ENCODE results near the gene TEX28. TPM values are rescaled to one million over a fixed set of nuclear protein-coding genes. Genes with fewer than 3 reads are reported as not detected.
"Not testable (repeated sequence)": the region's sequence is repeated elsewhere in the genome, so short reads cannot be mapped to it uniquely, and the experiment has no call there.

The TEX28 gene
- total RNA-seq, 1 donor from 2014 or later, result not detected

GRCh38 chrX:154305541-154306205 is 10.7 kb upstream of the TEX28 start:
- H3K27me3 ChIP-seq, result no peaks in the 10 kb centered on the region
- no peak overlapping the region for H3K9ac ChIP-seq
- peaks cover 8% of the 10 kb centered on the region for H3K27me3 Mint-ChIP-seq (ENCODE audit: insufficient read depth, low read depth)
- H3K27ac ChIP-seq, result no peak overlapping the region
- H3F3A ChIP-seq (ENCODE audit: low read depth), result no peaks in the 10 kb centered on the region
- H3K4me1 ChIP-seq, result peaks cover 18% of the 10 kb centered on the region
- TF ChIP-seq EZH2 (IDR thresholded peaks at IDR 0.05) (no peak), EZH2phosphoT487 (IDR thresholded peaks at IDR 0.05) (no peak)
- TF ChIP-seq, protein P1, sequence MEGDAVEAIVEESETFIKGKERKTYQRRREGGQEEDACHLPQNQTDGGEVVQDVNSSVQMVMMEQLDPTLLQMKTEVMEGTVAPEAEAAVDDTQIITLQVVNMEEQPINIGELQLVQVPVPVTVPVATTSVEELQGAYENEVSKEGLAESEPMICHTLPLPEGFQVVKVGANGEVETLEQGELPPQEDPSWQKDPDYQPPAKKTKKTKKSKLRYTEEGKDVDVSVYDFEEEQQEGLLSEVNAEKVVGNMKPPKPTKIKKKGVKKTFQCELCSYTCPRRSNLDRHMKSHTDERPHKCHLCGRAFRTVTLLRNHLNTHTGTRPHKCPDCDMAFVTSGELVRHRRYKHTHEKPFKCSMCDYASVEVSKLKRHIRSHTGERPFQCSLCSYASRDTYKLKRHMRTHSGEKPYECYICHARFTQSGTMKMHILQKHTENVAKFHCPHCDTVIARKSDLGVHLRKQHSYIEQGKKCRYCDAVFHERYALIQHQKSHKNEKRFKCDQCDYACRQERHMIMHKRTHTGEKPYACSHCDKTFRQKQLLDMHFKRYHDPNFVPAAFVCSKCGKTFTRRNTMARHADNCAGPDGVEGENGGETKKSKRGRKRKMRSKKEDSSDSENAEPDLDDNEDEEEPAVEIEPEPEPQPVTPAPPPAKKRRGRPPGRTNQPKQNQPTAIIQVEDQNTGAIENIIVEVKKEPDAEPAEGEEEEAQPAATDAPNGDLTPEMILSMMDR (IDR thresholded peaks at IDR 0.05), result no peak
- no peak overlapping the region for H3K4me3 ChIP-seq
- H3K4me3 Mint-ChIP-seq, result no peak overlapping the region
- no peaks in the 10 kb centered on the region for H3K79me2 ChIP-seq (ENCODE audit: low read depth)
- H3K9me3 ChIP-seq (ENCODE audit: low read depth), result peaks cover under 1% of the 10 kb centered on the region
- H3K4me2 ChIP-seq, result no peak overlapping the region
- no peaks in the 10 kb centered on the region for H3K36me3 Mint-ChIP-seq
- H3K27ac Mint-ChIP-seq, result peak overlapping the region; percentile 95
- peaks cover 21% of the 10 kb centered on the region for H3K9me3 Mint-ChIP-seq
- no peak overlapping the region for H2AFZ ChIP-seq (replicated peaks)
- no peaks in the 10 kb centered on the region for H3K36me3 ChIP-seq
- no peaks in the 10 kb centered on the region for H4K20me1 ChIP-seq (ENCODE audit: low read depth)
- peaks cover 27% of the 10 kb centered on the region for H3K4me1 Mint-ChIP-seq
- DNase-seq (ENCODE audit: low spot score), result no peak

DNA sequence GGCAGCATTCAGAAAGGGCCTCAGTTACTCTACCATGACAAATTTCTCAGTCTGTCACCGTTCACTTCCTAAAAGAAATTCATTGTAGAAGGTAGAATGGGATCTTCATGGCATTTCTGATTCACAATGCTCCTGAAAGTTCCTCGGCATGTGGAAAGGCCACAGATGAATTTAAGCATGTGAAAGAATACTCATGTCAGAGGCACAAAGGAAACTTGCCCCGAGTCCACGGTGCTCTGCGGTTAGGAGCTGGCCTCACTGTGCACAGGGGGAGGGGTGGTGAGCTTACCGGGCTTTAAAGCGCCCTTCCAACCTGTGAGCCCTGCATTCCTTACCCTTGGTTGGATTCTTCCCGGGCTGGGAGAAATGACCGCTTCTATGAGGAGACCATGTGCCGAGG is 9.9 kb upstream of the TEX28 start:
- no peak overlapping the region for H3K27ac ChIP-seq
- no peak overlapping the region for H3K4me2 ChIP-seq
- H3K36me3 ChIP-seq, result no peaks in the 10 kb centered on the region
- Mint-ChIP-seq H3K36me3 (no peaks in the 10 kb centered on the region), H3K9me3 (peaks cover 25% of the 10 kb centered on the region), H3K27ac (peak overlapping the region; percentile 82), H3K27me3 (ENCODE audit: insufficient read depth, low read depth) (peaks cover 9% of the 10 kb centered on the region), H3K4me1 (peaks cover 27% of the 10 kb centered on the region), H3K4me3 (peak overlapping the region; percentile 14)
- H3F3A ChIP-seq (ENCODE audit: low read depth), result no peaks in the 10 kb centered on the region
- no peak overlapping the region for H3K9ac ChIP-seq
- peaks cover 7% of the 10 kb centered on the region for H3K9me3 ChIP-seq (ENCODE audit: low read depth)
- no peaks in the 10 kb centered on the region for H3K27me3 ChIP-seq
- H3K4me3 ChIP-seq, result no peak overlapping the region
- no peak overlapping the region for H2AFZ ChIP-seq (replicated peaks)
- H3K79me2 ChIP-seq (ENCODE audit: low read depth), result no peaks in the 10 kb centered on the region
- H3K4me1 ChIP-seq, result peaks cover 18% of the 10 kb centered on the region
- TF ChIP-seq EZH2 (IDR thresholded peaks at IDR 0.05), result no peak
- TF ChIP-seq, protein P1 (IDR thresholded peaks at IDR 0.05), result no peak
- no peak for TF ChIP-seq EZH2phosphoT487 (IDR thresholded peaks at IDR 0.05)
- peak; percentile 28 for DNase-seq (ENCODE audit: low spot score)
- no peaks in the 10 kb centered on the region for H4K20me1 ChIP-seq (ENCODE audit: low read depth)

DNA sequence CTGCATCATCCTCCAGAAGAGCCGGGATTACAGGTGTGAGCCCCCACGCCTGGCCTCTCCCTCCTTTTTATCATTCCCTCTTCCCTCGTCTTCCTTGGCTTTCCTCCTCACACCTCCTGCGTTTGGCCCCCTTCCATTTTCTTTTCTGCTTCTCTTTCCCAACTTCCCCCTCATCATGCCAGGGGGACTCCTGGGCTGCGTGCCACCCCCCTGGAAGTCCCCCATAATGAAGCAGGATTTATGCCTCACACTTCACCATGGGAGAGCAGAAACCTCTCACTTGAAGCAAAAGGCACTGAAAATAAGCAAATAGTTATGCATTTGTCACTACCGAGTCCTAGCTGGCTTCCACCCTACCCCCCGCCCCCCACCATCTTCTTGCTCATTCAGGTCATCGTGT is 8.6 kb upstream of the TEX28 start:
- TF ChIP-seq EZH2 (IDR thresholded peaks at IDR 0.05) (no peak), EZH2phosphoT487 (IDR thresholded peaks at IDR 0.05) (no peak)
- TF ChIP-seq, protein P1 (IDR thresholded peaks at IDR 0.05), result no peak
- Histone ChIP-seq H3K9me3 (ENCODE audit: low read depth) (peaks cover 7% of the 10 kb centered on the region), H3K79me2 (ENCODE audit: low read depth) (no peaks in the 10 kb centered on the region), H3K4me1 (peaks cover 18% of the 10 kb centered on the region), H3F3A (ENCODE audit: low read depth) (no peaks in the 10 kb centered on the region), H3K4me3 (no peak overlapping the region), H3K9ac (no peak overlapping the region), H3K27me3 (no peaks in the 10 kb centered on the region), H4K20me1 (ENCODE audit: low read depth) (no peaks in the 10 kb centered on the region), H3K36me3 (no peaks in the 10 kb centered on the region), H3K27ac (no peak overlapping the region), H2AFZ (replicated peaks) (no peak overlapping the region), H3K4me2 (no peak overlapping the region)
- H3K27me3 Mint-ChIP-seq (ENCODE audit: insufficient read depth, low read depth), result peaks cover 9% of the 10 kb centered on the region
- peaks cover 28% of the 10 kb centered on the region for H3K9me3 Mint-ChIP-seq
- H3K4me3 Mint-ChIP-seq, result no peak overlapping the region
- no peaks in the 10 kb centered on the region for H3K36me3 Mint-ChIP-seq
- peaks cover 27% of the 10 kb centered on the region for H3K4me1 Mint-ChIP-seq
- H3K27ac Mint-ChIP-seq, result peak overlapping the region; percentile 21
- DNase-seq (ENCODE audit: low spot score), result no peak

GRCh38 chrX:154302998-154303397 is 8.1 kb upstream of the TEX28 start:
- H3K27me3 Mint-ChIP-seq (ENCODE audit: insufficient read depth, low read depth); H3K79me2 ChIP-seq (ENCODE audit: low read depth); H3K9me3 ChIP-seq (ENCODE audit: low read depth); H4K20me1 ChIP-seq (ENCODE audit: low read depth); H3K4me3 ChIP-seq; H3K36me3 ChIP-seq; H2AFZ ChIP-seq (replicated peaks); H3K9ac ChIP-seq; H3K36me3 Mint-ChIP-seq; H3K27ac Mint-ChIP-seq; H3K4me3 Mint-ChIP-seq; H3K4me2 ChIP-seq; H3K27ac ChIP-seq; DNase-seq (ENCODE audit: low spot score); H3F3A ChIP-seq (ENCODE audit: low read depth); H3K27me3 ChIP-seq: not testable (repeated sequence)
- Mint-ChIP-seq H3K4me1 (peaks cover 27% of the 10 kb centered on the region), H3K9me3 (peaks cover 29% of the 10 kb centered on the region)
- H3K4me1 ChIP-seq, result peaks cover 18% of the 10 kb centered on the region
